ENCODE data around the gene KIF16B. TPM values are rescaled to one million over a fixed set of nuclear protein-coding genes. Genes with fewer than 3 reads are reported as not detected.
"Not testable (repeated sequence)": the region's sequence is repeated elsewhere in the genome, so short reads cannot be mapped to it uniquely, and the experiment has no call there.

The KIF16B gene
- polyA plus RNA-seq, 4 donors = 19.0 to 22.7 (median 21.5) TPM

DNA sequence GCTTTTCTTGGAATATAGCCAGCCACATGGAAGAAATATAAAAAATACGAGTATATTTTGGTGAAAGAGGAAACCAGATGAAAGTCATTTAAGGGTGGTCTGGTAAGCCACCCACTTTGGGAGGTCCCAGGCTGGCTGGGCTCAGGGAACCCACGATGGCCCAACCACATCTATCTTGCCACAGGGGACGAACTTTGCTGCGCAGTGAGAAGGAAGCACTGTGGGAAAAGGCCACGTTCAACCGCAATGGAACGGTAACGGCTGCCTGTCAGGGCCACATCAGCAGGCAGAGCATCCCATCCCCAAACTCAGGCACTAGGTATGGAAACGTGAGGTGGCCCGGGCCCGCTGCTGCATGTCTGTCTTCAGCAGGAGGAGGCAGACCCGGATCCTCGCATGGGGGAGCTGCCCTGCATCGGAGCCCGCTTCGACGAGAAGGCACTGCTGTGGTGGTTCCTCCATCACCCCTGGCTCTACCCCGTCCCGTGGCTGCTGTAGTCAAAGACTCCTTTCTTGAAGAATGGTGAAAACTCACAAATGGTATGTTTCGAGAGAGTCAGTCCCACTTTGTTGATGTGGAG, 300.4 kb downstream of the KIF16B start:
- DNase-seq (ENCODE audit: low read depth in 4 of 4, low spot score in 3 of 4) = no peak

- no peak for DNase-seq (ENCODE audit: low read depth in 4 of 4, low spot score in 3 of 4)
Observed at GRCh38 chr20:16271450-16271849, 301.8 kb downstream of the KIF16B start.

DNA sequence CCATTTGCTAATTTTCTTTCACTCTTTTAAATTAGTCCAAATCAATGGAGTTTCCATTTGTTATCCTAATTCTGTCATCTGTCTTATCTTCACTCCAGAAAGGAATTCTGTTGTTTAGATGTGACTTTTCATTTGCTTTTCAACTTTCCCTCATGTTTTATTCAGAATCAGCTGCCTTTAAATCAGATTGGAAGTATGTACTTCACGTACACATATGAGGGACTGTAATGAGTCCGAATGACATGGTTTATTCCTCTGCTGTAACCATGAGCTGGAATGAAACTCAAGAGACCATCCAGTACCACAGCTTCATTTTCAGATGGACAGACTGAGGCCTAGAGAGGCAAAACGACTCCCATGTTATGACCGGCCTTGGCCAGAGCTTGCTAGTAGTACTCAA, 302.3 kb downstream of the KIF16B start:
- no peak for DNase-seq (ENCODE audit: low read depth in 4 of 4, low spot score in 3 of 4)

DNA sequence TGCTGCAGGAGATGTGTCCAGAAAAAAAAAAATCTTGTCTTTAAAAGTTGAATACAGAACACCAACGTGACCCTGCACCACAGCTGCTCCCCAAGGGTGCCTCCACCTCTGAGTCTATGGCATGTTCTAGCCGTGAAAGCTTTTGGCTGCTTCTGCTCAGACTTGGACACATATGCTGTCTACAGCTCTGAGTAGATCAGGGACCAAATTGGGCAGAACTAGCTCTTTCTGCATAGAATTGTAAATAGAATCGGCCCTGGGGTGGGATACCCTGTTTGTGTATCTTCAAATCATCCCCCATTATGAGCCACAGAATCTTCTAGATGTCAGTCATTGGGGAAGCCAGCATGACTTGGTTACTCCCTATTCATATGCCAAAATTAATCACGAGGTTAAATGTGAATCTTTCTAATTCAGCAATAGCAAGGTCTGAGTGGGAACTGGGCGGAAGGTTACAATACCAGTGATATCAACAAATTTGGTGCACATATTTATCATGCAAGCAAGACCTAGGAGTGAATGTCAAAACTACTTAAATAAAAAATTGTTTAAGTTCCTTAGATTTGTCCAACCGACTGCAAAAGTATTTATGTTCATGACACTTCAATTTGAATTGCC, 302.8 kb downstream of the KIF16B start:
- DNase-seq (ENCODE audit: low read depth in 4 of 4, low spot score in 3 of 4) = no peak

- no peak for DNase-seq (ENCODE audit: low read depth in 4 of 4, low spot score in 3 of 4)
Observed at GRCh38 chr20:16267526-16267925, 305.7 kb downstream of the KIF16B start.

DNA sequence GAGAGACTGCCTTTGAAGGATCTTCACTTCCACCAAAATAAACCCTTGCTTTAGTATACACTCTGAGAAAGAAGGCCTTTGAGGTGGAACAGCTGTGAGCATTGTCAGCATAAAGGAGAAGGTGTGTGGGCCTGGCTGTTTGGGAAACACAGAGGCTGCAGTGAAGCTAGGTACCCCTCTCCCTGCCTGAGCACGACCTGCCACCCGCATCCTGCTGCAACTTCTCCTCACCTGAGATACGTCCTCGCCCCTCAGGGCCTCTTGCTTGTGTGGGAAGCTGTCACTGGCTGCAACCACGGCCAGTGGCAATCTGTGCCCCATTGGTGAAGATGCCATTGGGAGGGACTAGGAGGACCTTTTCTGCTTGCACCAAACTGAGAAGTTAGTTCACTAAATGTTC, 307.9 kb downstream of the KIF16B start:
- no peak for DNase-seq (ENCODE audit: low read depth in 4 of 4, low spot score in 3 of 4)

DNA sequence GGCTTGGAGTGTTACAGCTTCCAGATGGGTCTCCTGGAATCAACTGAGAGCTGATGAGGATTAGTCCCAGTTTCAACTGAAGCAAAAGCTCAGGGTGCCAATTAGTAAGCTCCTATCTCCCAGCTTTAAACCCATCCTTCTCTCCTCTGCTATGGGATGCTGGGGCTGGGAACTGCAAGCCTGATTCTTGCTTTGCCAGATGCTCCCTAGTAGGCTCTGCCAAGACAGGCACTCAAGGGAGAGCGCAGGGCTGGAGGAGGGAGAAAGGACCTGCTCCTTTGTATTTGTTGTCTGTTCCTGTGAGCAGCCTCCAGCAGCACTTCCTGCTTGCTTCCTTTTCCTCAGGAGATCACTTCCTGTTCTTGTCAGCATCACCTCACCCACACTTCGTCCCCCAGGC, 309.7 kb downstream of the KIF16B start:
- no peak for DNase-seq (ENCODE audit: low read depth in 4 of 4, low spot score in 3 of 4)

GRCh38 chr20:16262594-16262993, 310.7 kb downstream of the KIF16B start:
- DNase-seq (ENCODE audit: low read depth in 4 of 4, low spot score in 3 of 4) = no peak

GRCh38 chr20:16261733-16262273, 311.4 kb downstream of the KIF16B start:
- no peak for DNase-seq (ENCODE audit: low read depth in 4 of 4, low spot score in 3 of 4)

GRCh38 chr20:16260911-16261310, 312.3 kb downstream of the KIF16B start:
- no peak for DNase-seq (ENCODE audit: low read depth in 4 of 4, low spot score in 3 of 4)

DNA sequence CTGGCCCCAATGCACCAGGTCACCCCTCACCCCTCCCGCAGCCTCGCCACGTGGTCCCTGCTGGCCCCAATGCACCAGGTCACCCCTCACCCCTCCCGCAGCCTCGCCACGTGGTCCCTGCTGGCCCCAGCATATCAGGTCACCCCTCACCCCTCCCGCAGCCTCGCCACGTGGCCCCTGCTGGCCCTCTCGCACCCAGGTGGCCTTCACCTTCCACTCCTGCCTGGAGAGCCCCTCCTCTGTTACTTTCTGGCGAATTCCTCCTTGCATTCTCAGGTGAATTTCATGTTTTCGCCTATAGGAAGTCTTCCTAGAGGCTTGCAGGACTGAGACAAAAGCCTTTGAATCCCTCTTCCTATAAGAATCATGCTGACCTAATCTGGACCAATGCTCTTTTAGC, 313.1 kb downstream of the KIF16B start:
- DNase-seq (ENCODE audit: low read depth in 4 of 4, low spot score in 3 of 4) = not testable (repeated sequence)

- DNase-seq (ENCODE audit: low read depth in 4 of 4, low spot score in 3 of 4) = no peak
Observed at GRCh38 chr20:16258766-16259165, 314.5 kb downstream of the KIF16B start.

DNA sequence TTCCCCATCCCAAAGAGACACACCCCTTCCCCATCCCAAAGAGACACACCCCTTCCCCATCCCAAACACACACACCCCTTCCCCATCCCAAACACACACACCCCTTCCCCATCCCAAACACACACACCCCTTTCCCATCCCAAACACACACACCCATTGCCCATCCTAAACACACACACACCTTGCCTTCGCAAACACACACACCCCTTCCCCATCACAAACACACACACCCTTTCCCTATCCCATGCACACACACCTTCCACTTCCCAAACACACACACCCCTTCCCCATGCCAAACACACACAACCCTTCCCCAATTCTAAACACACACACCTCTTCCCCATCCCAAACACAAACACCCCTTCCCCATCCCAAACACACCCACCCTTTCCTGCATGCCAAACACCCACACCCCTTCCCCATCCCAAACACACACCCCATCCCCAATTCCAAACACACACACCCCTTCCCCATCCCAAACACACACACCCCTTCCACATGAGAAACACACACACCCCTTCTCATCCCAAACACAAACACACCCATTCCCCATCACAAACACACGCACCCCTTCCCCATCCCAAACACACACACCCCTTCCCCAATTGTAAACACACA, 315.3 kb downstream of the KIF16B start:
- DNase-seq (ENCODE audit: low read depth in 4 of 4, low spot score in 3 of 4) = no peak

- no peak for DNase-seq (ENCODE audit: low read depth in 4 of 4, low spot score in 3 of 4)
Observed at GRCh38 chr20:16257021-16257420, 316.2 kb downstream of the KIF16B start.

DNA sequence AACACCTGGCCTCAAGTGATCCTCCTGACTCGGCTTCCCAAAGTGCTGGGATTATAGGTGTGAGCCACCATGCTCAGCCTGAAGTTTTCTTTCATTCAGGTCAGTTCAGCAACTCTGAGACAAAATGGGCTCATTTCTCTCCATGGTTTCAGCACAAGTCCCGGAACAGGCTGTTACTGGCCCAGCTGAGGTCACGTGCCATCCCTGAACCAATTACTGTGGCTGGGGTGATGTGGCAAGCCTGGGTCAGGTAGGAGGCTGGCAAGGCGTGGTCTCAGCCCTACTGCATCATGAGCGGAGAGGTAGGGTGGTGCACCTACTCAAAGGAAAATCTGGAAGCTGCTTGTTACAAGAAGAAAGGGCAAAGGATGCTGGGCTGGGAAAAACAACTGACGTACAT, 326.4 kb downstream of the KIF16B start:
- DNase-seq (ENCODE audit: low read depth in 4 of 4, low spot score in 3 of 4) = no peak

- no peak for DNase-seq (ENCODE audit: low read depth in 4 of 4, low spot score in 3 of 4)
Observed at GRCh38 chr20:16246291-16246690, 327.0 kb downstream of the KIF16B start.

DNA sequence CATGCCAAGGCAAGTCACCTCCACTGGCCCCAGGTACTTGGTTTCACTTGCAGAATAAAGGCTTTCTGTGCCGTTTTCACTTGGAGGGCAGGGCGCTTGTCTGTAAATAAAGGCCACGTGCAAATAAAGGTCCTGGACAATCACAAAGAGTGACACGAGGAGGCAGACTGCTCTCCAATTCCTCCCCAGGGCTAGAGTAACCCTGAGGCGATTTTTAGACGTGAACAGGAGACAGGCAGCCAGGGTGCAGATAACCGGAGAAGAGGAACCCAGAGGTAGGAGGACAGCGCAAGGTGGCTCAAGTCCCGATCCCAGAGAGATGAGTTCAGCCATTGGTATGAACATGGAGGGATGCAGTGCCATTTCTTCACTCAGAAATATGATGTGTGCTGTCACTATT, 327.4 kb downstream of the KIF16B start:
- no peak for DNase-seq (ENCODE audit: low read depth in 4 of 4, low spot score in 3 of 4)

DNA sequence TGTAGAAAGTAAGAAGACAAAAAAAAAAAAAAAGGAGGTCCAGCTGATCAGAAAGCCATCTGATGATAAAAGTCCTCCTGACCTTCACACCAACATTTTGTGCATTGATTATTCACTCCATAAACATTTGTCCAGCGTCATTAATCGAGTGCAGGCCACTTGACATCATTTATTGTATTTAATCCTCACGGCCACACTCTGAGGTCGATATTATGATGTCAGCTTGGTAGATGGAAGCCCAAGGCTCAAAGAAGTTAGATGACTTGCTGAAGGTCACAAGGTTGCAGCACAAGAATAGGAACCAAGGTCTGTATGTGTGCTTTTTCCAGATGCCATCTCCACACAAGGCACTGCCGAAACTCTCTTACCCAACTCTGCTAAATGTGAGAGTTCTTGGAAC, 328.4 kb downstream of the KIF16B start:
- DNase-seq (ENCODE audit: low read depth in 4 of 4, low spot score in 3 of 4) = no peak

GRCh38 chr20:16243470-16243869, 329.8 kb downstream of the KIF16B start:
- DNase-seq (ENCODE audit: low read depth in 4 of 4, low spot score in 3 of 4) = no peak

DNA sequence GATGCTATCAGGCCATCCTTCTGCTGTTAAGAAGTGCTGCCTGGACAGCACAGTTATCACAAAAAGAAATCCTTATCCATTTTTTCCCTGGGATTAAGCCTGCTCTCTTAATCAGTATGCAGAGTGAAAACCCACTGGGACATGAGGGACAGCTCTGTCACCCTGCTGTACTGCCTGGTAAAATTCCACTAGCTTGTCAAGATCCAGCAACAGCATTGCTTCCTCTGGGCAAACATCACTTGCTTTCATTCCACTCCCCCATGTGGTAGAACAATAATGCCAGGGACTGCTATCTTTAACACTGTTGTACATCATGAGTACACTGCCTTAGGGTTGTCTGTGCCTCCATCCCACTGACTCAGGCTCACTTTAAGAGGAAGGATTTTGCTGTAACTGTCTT, 331.3 kb downstream of the KIF16B start:
- DNase-seq (ENCODE audit: low read depth in 4 of 4, low spot score in 3 of 4) = no peak

GRCh38 chr20:16240355-16240754, 332.9 kb downstream of the KIF16B start:
- DNase-seq (ENCODE audit: low read depth in 4 of 4, low spot score in 3 of 4) = no peak

- no peak for DNase-seq (ENCODE audit: low read depth in 4 of 4, low spot score in 3 of 4)
Observed at GRCh38 chr20:16236589-16237241, 336.5 kb downstream of the KIF16B start.

Data from right renal pelvis (tissue), 4 donors.